Esophagus muscularis mucosa (tissue), 4 donors: ENCODE measurements around the gene CDH22.

ENCODE experiments used
- CTCF ChIP-seq, 3 experiments: fragments of 200-600 bp in 2 of 3; fragments of 450-650 bp in 1 of 3; sonication (generic) in 2 of 3; IDR thresholded peaks; one replicate each; pipeline ENCODE4 v1.5.1; 2017 to 2019; ENCODE audit warnings: antibody characterized with exemption in 3 of 3, mild to moderate bottlenecking in 2 of 3, moderate library complexity in 1 of 3
- EP300 ChIP-seq: sonication (generic); formaldehyde crosslinking; IDR thresholded peaks from one replicate; pipeline ENCODE4 v1.6.1; 2017; ENCODE audit warnings: antibody characterized with exemption
- POLR2A ChIP-seq: fragments of 450-650 bp; IDR thresholded peaks from one replicate; pipeline ENCODE4 v1.6.1; 2017; ENCODE audit warnings: antibody characterized with exemption, moderate library complexity, mild to moderate bottlenecking, low read depth
- POLR2AphosphoS5 ChIP-seq, 2 donors: sonication (generic); formaldehyde crosslinking; IDR thresholded peaks; one replicate each; pipeline ENCODE4 v1.6.1; 2017; ENCODE audit warnings: antibody characterized with exemption in 2 of 2

- TF ChIP-seq POLR2AphosphoS5 (IDR thresholded peaks at IDR 0.05): no peak
- TF ChIP-seq CTCF (IDR thresholded peaks at IDR 0.05): no peak
- no peak for TF ChIP-seq EP300
- no peak for TF ChIP-seq POLR2A
Measured at GRCh38 chr20:46302106-46302505, 6.2 kb downstream of the CDH22 start.
